ENCODE results near the gene NUDT1.

NUDT1 gene

GRCh38 chr7:2271273-2272026 lies 29.4 kb downstream of the NUDT1 start:
- DNase-seq = no peak

GRCh38 chr7:2272031-2272430 lies 30.0 kb downstream of the NUDT1 start:
- DNase-seq = no peak

GRCh38 chr7:2273866-2274265 lies 31.8 kb downstream of the NUDT1 start:
- DNase-seq = no peak

- no peak for DNase-seq
Observed at GRCh38 chr7:2274666-2275065, 32.6 kb downstream of the NUDT1 start.

GRCh38 chr7:2275101-2275500 lies 33.1 kb downstream of the NUDT1 start:
- no peak for DNase-seq

- no peak for DNase-seq
Observed at GRCh38 chr7:2276107-2276506, 34.1 kb downstream of the NUDT1 start.

- no peak for DNase-seq
Observed at GRCh38 chr7:2278026-2278425, 36.0 kb downstream of the NUDT1 start.

- DNase-seq = no peak
Observed at GRCh38 chr7:2279896-2280295, 37.9 kb downstream of the NUDT1 start.

GRCh38 chr7:2280424-2280823 lies 38.4 kb downstream of the NUDT1 start:
- DNase-seq = no peak

- no peak for DNase-seq
Observed at GRCh38 chr7:2281541-2281940, 39.5 kb downstream of the NUDT1 start.

- DNase-seq = no peak
Observed at GRCh38 chr7:2282185-2282751, 40.2 kb downstream of the NUDT1 start.

- no peak for DNase-seq
Observed at GRCh38 chr7:2283074-2283473, 41.0 kb downstream of the NUDT1 start.

- no peak for DNase-seq
Observed at GRCh38 chr7:2287745-2288144, 45.7 kb downstream of the NUDT1 start.

GRCh38 chr7:2288503-2288902 lies 46.5 kb downstream of the NUDT1 start:
- DNase-seq = no peak

GRCh38 chr7:2289111-2289586 lies 47.1 kb downstream of the NUDT1 start:
- DNase-seq = no peak

- no peak for DNase-seq
Observed at GRCh38 chr7:2289621-2290020, 47.6 kb downstream of the NUDT1 start.

- no peak for DNase-seq
Observed at GRCh38 chr7:2290877-2291276, 48.9 kb downstream of the NUDT1 start.

GRCh38 chr7:2295936-2296620 lies 54.1 kb downstream of the NUDT1 start:
- no peak for DNase-seq

GRCh38 chr7:2296832-2297231 lies 54.8 kb downstream of the NUDT1 start:
- DNase-seq = no peak

GRCh38 chr7:2299131-2299829 lies 57.3 kb downstream of the NUDT1 start:
- DNase-seq = no peak

- DNase-seq = no peak
Observed at GRCh38 chr7:2299870-2300512, 58.0 kb downstream of the NUDT1 start.
